Neural crest cell (in vitro differentiated cells): ENCODE data around the gene CCDC9B. TPM values are rescaled to one million over a fixed set of nuclear protein-coding genes. Genes with fewer than 3 reads are reported as not detected.

Source experiments
- DNase-seq: peaks from one replicate; pipeline ENCODE4 v3.0.0; 2021; ENCODE audit warnings: low read depth, mixed read lengths, low spot score
- H3K27ac Mint-ChIP-seq: one replicate; pipeline ENCODE4 v1.8.0; 2021; ENCODE audit warnings: mild to moderate bottlenecking, mixed read lengths; ENCODE audit not compliant: unreplicated experiment
- H3K27me3 Mint-ChIP-seq: 2 replicates; pipeline ENCODE4 v1.8.0; 2021; ENCODE audit warnings: low read depth, mild to moderate bottlenecking, mixed read lengths
- H3K36me3 Mint-ChIP-seq: 2 replicates; pipeline ENCODE4 v1.8.0; 2021; ENCODE audit warnings: low read depth, mild to moderate bottlenecking, mixed read lengths
- H3K4me1 Mint-ChIP-seq: 2 replicates; pipeline ENCODE4 v1.8.0; 2021; ENCODE audit warnings: mixed read lengths
- H3K4me3 Mint-ChIP-seq: one replicate; pipeline ENCODE4 v1.8.0; 2021; ENCODE audit warnings: mild to moderate bottlenecking, mixed read lengths
- H3K9me3 Mint-ChIP-seq: 2 replicates; pipeline ENCODE4 v1.8.0; 2021; ENCODE audit warnings: mixed read lengths
- CTCF ChIP-seq: fragments of 200-600 bp; sonication (generic); conservative IDR thresholded peaks from 2 replicates; pipeline ENCODE4 v1.5.0; 2021; ENCODE audit warnings: antibody characterized with exemption, mild to moderate bottlenecking
- total RNA-seq: library from RNA; stranded (reverse); gene quantifications from 2 replicates; pipeline ENCODE4 v1.2.1, GENCODE V29; 2021

The CCDC9B gene
- total RNA-seq, 1 donor from 2014 or later = 0.33 TPM

- Mint-ChIP-seq H3K36me3 (no peaks in the 10 kb centered on the region), H3K4me3 (no peak overlapping the region), H3K27ac (no peak overlapping the region), H3K27me3 (no peaks in the 10 kb centered on the region), H3K4me1 (peaks cover 32% of the 10 kb centered on the region), H3K9me3 (no peaks in the 10 kb centered on the region)
- no peak for TF ChIP-seq CTCF
- no peak for DNase-seq
These were observed 6.2 kb downstream of the CCDC9B start for GRCh38 chr15:40334541-40334940.

- Mint-ChIP-seq H3K4me3 (no peak overlapping the region), H3K27me3 (no peaks in the 10 kb centered on the region), H3K27ac (peak overlapping the region; percentile 85), H3K4me1 (peaks cover 35% of the 10 kb centered on the region), H3K9me3 (no peaks in the 10 kb centered on the region), H3K36me3 (no peaks in the 10 kb centered on the region)
- TF ChIP-seq CTCF = no peak
- no peak for DNase-seq
These were observed 6.7 kb downstream of the CCDC9B start for GRCh38 chr15:40333922-40334492.

GRCh38 chr15:40332113-40332781 is 8.5 kb downstream of the CCDC9B start:
- no peak for DNase-seq
- Mint-ChIP-seq H3K27me3 (no peaks in the 10 kb centered on the region), H3K27ac (no peak overlapping the region), H3K4me3 (no peak overlapping the region), H3K4me1 (peaks cover 40% of the 10 kb centered on the region), H3K9me3 (no peaks in the 10 kb centered on the region), H3K36me3 (no peaks in the 10 kb centered on the region)
- TF ChIP-seq CTCF = no peak

GRCh38 chr15:40331637-40332036 is 9.1 kb downstream of the CCDC9B start:
- no peaks in the 10 kb centered on the region for H3K36me3 Mint-ChIP-seq
- H3K9me3 Mint-ChIP-seq = no peaks in the 10 kb centered on the region
- no peak for TF ChIP-seq CTCF
- H3K27me3 Mint-ChIP-seq = no peaks in the 10 kb centered on the region
- no peak for DNase-seq
- peaks cover 46% of the 10 kb centered on the region for H3K4me1 Mint-ChIP-seq
- H3K27ac Mint-ChIP-seq = no peak overlapping the region
- no peak overlapping the region for H3K4me3 Mint-ChIP-seq

GRCh38 chr15:40331026-40331425 is 9.7 kb downstream of the CCDC9B start:
- no peaks in the 10 kb centered on the region for H3K27me3 Mint-ChIP-seq
- H3K27ac Mint-ChIP-seq = no peak overlapping the region
- no peak for DNase-seq
- no peak for TF ChIP-seq CTCF
- no peak overlapping the region for H3K4me3 Mint-ChIP-seq
- no peaks in the 10 kb centered on the region for H3K36me3 Mint-ChIP-seq
- no peaks in the 10 kb centered on the region for H3K9me3 Mint-ChIP-seq
- H3K4me1 Mint-ChIP-seq = peaks cover 52% of the 10 kb centered on the region
